Fibroblast of skin of left quadriceps (primary cell): Measurements from ENCODE around the gene SHB.
A peak's percentile ranks its signal among the peaks of the same experiment; 100 is the strongest.

Source experiments
- DNase-seq, 2 experiments: peaks; one replicate each; pipeline ENCODE4 v3.0.0-alpha.2; 2013; ENCODE audit warnings: low read depth in 2 of 2

Gene SHB

DNA sequence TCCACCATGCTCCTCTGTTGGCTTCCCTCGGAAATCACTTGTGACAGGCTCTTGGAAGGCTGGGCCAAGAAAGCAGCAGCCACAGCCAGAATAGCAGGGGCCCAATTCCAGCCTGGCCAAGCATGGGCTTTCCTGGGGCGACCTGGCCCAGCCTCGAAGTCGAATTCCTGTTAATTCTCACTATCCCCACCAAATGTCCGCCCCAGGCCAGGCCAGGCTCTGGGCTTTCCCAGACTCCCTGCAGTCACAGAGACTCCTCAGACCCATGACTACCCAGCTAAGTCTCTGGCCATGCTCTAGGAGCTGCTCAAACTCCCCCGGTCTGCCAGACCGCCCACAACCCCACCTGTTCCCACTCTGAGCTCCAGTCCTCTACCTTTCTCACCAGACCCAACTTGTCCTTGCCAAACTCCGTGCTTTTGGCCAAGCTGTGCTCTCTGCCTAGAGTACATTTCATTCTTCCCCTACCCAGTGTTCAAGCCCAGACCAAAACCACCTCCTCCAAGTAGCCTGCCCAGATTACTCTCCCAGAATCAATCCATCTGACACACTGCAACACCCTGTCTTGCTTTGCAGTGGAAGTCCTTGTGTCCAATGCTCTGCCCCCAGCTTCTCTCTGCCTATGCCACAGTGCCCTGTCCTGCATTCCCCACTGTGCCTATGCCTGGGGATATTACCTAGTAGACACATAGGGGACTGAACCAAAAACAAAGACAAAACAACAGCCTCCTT lies 26.2 kb downstream of the SHB start:
- DNase-seq, result no peak

DNA sequence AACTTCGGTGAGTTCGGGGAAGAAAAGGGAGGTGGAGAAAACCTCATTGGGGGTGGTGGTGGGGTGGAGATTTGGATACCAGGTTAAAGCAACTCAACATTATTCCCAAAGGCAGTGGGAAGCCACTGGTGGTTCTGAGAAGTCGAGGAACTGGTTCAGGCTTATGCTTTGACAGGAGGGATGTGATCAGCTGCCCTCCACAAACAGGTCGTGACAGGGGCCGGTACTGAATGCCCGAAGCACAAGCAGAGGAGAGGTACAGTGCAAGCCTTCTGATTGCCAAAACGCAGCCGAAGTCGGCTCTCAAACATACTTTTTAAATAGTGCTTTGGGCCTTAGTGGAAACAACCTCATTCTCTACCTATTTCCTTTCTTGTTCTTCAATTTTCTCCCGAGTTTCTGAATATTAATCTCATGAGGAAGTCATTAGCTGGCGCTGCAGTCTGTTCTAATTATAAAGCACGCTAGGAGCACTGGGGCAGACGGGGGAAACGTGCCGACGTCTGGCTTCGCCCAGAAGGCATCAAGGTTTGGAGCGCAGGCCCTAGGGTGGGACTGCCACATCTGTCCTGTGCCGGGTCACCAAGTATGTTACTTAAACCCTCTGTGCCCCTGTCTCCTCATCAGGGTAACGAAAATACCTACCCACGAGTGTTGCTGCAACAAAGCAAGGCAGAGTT lies 27.3 kb downstream of the SHB start:
- DNase-seq, result no peak

DNA sequence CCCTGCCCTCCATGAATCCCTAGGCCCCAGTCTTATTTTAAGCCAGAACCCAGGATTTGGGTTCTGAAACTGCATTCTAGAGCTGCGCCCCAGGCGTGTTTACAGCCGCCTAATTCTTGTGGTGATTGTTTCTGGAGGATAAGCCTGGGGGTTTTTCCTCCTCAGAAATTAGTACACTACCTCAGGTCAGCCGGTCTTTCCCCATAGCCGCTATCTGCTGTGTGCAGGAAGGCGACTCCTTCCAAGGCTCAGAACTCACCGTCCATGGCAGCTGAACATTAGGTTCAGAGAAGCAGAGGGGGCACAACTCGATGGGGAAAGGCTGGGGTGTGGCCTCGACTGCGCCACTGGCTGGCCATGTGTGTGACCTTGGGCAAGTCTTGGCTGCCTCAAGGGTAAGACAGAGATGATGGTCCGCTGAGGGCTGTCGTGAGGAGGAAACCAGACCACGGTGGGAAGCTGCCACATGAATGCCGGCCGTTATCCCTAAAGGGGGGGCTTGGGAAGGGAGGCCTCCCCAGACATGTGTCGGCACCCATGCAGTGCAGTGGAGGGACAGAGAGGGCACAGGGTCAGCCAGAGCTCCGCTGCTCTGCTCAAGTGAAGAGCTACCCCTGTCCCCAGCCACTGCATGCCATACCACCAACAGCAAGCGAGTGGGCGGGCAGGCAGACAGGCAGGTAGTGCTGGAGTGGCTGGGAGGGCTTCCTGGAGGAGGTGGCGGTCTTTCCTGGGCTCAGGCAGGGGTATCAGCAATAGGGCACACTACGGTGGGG lies 28.9 kb downstream of the SHB start:
- DNase-seq, result no peak

DNA sequence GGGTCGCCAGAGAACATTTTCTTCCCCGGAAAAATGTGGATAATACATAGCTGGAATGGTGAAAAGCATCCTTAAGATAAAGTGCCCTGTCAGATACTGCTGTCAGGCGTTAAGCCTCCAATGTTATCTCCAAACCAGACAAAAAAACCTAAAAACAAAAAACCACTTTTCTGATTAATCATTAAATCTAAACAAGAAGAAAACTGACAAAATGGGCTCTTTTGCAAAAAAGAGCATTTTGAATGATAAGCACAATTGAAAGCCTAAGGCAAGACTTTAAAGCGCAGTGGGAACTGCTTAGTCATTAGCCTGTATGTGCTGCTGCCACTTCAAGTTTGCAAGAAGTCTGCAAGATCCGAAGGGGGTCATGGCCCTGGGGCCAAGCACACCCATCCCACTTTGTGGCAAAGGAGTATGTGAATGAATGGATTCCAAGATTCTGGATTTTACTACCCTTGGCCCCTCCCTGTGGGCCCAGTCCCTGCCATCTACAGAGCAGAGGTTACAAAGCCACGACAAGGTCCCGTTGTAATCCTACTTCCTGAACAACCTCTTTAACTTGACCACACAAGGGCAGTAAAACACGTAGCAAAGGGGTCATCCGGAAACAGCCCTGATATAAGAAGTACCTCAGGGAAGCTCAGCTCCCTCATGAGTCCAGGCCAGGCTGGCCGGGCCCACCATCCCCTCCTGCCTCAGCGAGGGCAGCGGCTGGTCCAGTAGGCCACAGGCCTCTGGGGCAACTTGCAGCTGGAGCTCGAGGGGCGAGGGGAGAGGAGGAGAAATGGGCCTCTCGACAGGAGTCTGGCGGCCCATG lies 29.7 kb downstream of the SHB start:
- no peak for DNase-seq

DNA sequence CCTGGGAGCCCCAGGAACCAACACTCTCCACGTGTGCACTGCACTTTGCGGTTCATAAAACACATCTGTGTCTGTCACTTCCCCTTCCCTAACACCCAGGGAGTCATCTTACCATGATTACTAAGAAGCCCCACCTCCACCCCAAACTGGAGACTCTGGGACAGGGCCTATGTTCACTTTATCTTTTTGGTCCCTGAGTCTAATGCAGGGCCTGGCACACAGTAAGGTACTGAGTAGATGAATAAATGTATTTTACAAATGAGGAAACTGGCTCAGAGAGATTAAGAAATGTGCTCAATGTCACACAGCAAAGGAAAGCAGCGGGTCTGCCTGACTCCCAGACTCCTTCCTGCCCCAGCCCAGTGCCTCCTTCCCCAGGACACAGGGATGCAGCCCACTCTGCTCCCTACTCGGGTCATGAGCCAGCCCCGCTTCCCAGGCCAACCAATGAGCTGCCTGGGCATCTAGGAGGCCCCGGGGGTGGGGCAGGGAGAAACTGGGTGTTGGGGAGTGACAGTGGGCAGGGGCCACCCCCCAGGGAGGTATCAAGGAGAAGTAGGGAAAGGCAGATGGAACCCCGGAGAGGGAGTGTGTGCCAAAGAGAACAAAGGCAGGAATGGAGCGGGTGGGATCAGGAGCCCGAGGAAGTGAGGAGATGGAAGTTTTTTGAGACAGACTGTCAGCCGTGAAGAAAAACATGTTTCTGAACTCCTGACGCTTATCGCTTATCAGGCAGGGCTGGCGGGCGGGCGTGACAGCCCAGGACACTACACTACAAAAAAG lies 30.5 kb downstream of the SHB start:
- DNase-seq, result no peak

DNA sequence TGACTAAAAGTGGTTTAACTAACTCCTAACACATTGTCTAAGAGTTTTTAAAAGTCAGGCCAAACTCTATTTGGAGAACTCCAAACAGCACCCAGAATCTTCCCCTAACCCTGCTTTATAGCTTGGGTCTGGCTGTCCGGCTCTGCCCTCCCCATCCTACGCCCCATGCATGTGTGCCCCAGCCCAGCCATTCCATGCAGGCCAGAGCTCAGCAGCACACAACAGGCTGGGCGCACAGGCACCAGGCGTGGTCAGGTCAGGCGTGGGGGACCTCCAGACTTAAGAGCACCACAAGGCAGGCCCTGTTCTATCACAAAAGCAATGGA lies 31.1 kb downstream of the SHB start:
- no peak for DNase-seq

DNA sequence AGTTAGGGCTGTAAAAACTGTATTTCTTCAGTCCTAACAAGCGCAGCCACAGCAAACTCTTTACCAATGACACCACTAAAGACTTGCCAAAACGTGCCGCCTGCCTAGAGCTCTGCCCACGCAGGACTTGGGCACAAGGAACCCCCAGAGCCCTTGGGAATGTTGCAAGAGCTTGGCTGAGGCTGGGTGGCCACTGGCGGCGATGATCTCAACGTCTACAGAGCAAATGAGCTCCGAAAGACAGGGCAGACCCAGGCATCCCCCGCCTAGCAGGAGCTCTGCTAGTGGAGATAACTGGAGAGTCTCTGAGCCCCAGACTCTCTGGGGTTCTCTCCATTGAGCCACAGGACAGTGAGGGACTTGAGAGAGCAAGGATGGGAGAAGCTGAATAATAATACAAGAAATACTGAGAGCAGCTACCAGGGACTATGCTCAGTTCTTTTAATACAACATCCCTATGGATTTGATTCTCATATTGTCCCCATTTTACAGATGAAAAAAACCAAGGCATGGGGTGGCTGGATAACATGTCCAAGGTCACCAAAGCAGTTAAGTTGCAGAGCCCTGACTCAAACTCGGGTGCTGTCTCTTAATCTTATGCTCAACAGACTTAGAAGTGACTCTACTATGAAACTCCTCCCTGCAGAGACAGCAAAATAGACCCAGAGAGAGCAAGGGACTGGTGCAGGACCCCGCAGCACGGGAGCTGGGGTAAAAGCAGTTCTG lies 32.5 kb downstream of the SHB start:
- DNase-seq, result no peak

DNA sequence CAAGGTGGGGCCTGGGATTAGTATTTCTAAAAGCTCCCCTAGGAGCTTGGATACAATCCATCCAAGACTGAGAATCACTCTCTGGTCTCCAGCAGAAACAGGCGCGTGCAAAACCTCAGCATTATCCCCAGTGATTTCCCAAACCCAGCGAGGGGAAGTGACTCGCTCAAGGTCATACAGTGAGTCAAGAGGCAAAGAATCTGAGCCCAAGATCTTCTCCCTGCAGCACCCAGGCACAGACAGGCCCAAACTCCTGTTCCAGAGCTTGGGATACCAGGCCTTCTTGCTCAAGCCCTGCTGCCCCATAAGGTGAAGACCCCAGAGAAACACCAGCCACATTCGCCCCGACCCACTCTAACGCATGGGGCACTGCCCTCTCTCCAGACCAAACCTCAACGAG lies 33.2 kb downstream of the SHB start:
- no peak for DNase-seq

DNA sequence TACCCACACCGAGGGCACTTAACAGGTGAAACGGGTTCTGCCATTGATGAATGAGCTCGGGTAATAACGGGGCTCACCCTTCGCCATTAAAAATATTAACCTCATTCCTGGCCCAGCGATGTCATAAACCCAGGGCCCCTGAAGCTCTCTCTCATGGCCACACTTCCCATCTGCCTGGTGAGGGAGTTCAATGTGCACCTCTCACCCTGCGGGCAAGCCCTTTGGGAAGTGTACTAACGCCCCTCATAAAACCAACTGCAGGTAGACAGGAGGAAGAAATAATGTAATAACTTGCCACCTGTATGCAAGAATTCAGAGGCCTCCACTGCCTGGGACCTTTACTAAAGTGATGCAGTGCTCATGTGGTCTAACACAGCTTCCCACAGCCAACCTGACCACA lies 35.1 kb downstream of the SHB start:
- no peak for DNase-seq

DNA sequence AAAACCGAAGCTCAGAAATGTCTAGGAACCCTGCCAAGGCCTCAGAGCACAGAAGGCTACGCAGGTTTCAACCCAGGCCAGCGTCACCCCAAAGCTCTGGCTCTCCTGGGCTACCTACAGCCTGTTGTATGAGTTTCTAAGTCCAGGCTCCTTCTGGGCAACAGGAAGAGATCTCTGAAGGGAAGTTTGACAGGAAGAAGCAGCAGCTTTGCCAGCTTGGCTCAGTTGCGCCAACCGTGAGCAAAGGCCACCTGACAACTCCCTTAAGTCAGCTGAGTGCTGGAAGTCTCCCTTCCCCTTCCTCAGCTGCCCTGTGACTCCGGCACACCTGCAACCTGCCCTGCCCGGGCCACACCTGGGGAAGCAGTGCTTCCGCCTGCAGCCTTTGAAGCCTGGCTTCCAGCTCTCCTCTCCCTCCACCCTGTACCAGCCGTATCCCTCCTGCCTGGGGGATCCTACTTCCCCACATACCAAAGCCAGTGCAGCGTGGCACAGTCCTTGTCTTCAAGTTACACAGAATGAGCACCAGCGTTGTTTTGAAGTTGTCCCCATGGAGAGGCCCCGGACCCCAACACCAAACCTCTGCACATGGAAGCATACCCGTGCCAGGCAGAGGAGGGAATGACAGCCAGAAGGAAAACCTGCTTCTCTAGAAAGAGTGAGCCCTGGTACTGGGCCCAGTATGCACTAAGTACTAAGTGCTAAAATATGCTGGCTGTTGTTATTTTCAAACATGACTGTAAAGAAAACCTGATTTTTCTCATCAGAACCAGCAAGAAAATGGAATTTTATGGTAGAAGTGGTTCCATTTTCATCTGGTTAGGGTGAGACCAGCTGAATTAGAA lies 36.5 kb downstream of the SHB start:
- no peak for DNase-seq

DNA sequence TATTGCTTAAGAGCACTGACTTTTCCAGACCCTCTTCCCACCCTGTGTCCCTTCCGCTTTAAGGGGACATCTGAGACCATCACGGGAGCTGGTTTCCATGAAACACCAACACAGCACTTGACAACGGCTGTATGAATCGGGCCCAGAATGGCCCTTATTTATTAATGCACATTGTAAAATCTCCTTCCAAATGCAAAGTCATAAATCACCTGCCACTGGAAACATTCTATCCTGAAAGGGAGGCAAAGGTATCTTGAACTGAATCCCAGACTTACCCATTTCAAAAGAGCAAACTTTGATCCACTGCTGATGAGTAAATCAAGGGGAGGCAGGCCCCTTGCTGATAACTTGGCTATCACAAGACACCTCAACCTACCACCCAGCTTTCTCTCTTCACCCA lies 37.4 kb downstream of the SHB start:
- DNase-seq, result no peak

DNA sequence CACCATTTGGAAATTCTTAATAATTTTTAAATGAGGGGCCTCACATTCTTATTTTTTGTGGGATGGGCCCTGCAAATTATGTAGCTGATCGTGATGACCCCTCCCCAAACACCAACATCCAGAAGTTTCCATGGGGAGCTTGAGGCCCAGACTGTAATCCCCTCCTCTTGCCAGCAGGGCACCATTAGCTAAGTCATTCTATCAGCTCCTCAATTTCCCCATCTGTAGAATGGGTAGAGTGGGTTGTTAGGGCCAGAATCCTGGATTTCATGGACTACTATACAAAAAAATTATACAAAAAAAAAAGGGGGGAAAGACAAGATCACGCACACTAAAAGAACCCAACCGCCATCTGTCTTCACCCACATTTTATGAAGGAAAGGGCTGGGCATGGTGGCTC lies 38.4 kb downstream of the SHB start:
- DNase-seq, result no peak

DNA sequence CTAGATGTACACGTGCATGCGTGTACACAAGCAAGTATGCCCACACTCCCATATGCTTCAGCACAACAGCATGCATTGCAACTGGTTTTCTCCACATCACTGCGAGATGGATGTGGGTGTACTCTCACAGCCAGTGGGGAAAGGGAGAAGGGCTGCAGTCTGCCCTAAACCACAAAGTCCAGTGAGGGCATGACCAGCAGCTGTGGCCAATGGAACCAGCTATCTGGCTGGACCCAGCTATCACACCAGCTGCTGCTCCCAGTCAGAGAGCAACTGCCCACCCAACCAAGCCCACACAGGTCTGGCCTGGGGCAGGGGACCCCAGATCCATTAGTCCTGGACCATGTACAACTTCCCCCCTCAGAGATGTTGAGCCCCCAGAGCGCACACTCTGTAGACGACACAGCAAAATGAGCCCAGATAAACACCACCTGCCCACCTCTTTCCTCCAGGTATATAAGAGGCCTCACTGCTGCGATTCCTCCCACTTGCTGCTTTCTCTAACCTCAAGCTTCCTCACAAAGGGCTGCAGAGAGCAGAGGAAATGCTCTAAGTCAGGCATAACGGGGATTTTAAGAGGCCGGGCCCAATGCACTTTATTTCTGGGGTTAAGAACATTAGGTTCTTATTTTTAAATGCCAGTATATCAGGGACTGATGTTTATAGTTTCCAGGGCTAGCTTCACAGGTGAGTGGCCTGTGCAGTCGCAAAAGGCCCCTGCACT lies 39.0 kb downstream of the SHB start:
- no peak for DNase-seq

DNA sequence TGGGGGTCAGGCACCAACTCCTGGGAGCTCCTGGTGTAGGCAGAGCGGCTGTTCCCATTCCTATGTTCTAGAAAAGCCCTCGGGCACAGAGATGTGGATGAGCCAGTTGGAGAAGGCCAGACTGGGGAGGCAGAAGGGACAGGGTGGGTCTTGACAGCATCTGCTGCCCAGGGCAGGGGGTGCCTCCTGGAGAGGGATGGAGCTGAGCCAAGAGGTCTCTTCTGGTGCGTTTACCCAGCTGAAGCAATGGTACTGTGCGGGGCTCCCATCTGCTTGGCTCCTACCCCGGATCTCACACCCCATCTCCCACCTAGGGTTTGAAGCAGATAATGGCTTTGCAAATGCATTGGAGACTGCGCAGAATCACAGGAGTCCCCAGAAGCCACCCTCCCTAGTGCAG lies 41.3 kb downstream of the SHB start:
- no peak for DNase-seq

DNA sequence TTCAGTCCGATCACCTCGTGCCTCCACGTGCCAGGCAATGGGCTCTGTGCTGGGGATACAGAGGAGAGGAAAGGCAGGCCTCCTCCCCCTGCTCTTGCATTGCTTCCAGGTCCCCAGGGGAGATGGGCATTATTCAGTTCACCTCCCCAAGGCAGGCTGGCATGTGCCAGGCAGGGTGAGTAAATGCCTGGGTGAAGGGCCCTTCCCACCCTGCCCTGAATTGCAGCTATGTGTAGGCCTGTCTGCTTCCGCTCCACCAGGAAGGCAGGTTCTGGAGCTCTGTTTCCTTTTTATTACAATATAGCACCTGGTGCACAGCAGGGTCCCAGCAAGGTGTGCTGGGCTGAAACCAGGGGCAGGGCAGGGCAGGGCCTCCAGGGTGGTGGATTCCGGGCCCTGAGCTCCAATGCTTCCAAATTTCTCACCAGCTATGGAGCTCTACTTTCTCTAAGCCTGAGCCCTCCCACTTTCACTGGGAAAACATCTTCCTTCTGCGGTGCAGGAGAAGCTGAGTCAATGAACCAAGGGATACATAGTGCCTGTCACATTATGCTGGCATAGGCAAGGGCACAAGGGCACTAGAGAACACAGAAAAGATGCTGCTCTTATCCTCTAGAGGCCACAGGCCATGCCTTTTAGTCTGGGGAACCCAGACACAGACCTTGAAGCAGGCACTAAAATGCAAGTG lies 42.0 kb downstream of the SHB start:
- no peak for DNase-seq

DNA sequence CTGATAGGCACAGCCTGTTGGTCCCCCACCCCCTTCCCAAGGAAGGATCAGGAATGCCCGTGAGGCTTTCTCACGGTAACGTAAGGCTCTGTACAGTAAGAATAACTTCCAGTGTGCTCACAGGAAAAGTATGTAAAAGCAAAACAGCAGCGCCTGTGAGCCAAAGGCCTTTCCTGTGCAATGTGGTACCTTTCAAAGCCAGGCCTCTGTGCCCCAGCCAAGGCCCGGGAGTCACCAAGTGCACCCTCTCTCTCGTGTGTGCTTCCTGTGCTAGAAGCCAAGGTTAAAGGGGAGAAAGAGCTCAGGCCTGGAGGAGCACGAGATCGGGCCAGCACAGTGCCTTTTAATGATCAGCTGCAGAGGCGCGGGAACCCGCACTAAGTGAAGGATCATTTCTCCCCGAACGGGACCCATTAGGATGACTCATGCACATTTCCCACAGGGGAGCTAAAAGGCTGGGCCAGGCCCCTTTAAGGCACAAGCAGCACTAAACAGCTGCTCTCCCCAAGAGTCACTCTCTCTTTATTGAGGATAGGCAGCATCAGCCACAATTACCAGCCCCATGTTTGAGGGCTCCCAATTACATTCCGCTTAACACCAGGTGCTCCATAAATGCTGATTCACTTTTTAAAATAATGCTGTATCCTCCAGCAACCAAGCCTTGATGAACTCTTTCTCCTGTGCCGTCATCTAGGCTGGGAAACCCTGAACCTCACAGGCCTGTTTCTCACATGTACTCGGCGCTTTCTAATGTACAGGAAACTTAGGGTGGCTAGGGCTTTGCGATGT lies 42.8 kb downstream of the SHB start:
- peak; percentile 84 to 86 for DNase-seq

DNA sequence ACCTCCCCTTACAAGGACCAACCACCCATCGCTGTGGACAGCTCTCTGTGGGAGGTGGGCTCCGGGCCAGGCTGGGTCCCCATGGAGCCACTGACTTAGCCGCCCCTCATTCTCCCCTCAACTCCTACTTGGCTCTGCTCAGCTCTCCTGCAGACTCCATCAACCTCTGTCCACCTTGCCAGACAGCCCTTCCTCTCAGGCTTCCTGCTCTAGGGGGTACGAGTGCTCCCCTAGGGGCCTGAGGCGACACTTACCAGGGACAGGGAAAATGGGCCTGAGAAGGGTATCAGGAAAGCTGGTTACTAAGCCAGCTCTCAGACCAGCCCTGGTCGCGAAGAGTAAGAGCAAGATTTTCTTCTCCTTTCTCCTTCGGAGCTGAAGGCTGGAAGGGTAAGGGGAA lies 43.9 kb downstream of the SHB start:
- no peak for DNase-seq
